Stimulated activated CD4-positive, alpha-beta T cell treated with anti-CD3 and anti-CD28 coated beads, Interleukin-4, amount 100 ng/mL, for 48 hours (primary cell): Measurements from ENCODE around the gene SRP72.
"Not testable (repeated sequence)": the region's sequence is repeated elsewhere in the genome, so short reads cannot be mapped to it uniquely, and the experiment has no call there.

Experiments
- DNase-seq, 2 donors: peaks; one replicate each; pipeline ENCODE4 v3.0.0-alpha.2; 2020; ENCODE audit warnings: low read depth in 2 of 2

SRP72 gene, protein sequence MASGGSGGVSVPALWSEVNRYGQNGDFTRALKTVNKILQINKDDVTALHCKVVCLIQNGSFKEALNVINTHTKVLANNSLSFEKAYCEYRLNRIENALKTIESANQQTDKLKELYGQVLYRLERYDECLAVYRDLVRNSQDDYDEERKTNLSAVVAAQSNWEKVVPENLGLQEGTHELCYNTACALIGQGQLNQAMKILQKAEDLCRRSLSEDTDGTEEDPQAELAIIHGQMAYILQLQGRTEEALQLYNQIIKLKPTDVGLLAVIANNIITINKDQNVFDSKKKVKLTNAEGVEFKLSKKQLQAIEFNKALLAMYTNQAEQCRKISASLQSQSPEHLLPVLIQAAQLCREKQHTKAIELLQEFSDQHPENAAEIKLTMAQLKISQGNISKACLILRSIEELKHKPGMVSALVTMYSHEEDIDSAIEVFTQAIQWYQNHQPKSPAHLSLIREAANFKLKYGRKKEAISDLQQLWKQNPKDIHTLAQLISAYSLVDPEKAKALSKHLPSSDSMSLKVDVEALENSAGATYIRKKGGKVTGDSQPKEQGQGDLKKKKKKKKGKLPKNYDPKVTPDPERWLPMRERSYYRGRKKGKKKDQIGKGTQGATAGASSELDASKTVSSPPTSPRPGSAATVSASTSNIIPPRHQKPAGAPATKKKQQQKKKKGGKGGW

DNA sequence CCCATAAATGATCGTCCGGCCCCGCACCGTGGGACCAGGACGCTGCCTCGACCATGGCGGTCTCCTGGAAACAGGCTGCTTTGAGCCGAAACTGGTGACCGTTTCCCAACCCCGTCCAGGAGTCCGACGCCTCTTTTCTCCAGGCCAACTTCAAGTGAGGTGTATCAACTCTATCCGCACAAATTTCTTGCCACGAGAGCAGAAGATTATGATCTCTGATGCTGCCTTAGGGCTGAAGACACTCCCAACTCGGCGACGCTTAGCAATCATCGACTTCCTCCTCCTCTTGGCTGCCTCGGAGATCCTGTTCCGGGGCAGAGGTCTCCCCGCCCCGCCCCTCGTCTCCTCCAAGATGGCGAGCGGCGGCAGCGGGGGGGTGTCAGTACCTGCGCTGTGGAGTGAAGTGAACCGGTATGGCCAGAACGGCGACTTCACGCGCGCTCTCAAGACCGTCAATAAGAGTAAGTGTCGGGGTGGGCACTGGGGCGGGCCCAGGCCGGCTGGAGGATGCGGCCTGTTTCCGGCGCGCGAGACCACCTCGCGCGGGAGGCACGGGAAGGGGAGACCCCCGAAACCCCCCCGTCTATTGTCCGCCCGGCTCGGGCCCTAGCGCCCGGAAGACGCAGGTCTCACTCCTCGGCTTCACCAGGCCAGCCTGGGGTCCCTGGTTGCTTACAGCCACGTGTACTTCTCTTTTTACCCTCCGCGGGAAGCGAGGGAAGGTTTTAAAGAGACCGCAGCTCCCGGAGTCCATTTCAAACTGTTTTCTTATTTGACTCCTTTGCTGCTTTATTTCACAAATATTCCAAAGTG lies at the start of gene SRP72:
Gene SRP72, plus strand, starts transcription at position 334 of the 813 bp plus-strand sequence. Its CDS starts 19 bp downstream, at position 353.
- DNase-seq = peak; percentile 80 to 88

DNA sequence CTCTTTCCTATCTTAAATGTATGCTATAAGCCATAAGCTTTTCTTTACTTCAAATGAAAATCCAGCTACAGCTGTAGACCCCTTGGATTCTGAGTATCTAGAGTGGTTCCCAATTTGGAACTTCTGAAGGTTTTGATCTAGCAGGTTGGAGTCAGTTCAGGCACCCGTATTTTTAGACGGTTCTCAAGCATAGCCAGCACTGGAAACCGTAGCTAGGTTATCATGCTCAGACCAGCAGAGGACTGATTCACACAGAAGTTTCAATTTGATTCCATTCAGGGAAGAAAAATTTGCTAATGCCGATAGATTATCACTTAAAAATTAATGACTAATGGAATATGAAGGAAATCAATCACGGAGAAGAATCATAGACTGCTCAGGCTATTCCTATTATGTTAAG lies 43.2 kb upstream of the SRP72 start:
- no peak for DNase-seq

GRCh38 chr4:56424697-56425514 lies 42.5 kb upstream of the SRP72 start:
- DNase-seq = peak in 1 of 2 donors; percentile 10

DNA sequence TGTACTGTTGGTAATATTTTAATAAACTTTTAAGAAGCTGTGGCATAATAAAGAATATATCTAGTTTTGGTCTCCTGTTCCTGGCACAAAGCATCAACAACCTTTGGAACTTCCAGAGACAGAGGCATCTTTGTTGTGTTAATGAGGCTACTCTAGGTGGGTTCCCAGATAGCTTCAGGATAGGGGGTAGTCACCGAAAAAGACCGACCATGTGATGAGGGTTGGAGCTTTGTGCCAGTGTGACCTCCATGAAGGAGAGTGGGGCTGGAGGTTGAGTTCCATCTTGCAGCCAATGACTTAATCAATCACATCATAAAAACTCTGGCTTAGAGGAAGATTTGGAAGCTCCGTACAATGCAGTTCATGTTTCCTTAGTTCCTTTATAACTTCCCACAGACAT lies 41.9 kb upstream of the SRP72 start:
- no peak for DNase-seq

DNA sequence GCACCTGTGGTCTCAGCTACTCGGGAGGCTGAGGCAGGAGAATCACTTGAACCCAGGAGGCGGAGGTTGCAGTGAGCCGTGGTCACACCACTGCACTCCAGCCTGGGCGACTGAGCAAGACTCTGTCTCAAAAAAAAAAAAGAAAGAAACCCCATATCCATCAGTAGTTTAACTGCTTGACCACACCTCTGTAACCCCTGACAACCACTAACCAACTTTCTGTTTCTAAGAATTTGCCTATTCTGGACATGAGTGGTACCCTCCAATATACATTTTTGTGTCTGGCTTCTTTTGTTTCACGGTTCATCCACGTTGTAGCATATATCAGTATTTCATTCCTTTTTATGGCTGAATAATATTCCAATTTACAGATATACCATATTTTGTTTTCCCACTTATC lies 41.1 kb upstream of the SRP72 start:
- no peak for DNase-seq

GRCh38 chr4:56427179-56427578 lies 40.2 kb upstream of the SRP72 start:
- no peak for DNase-seq

- no peak for DNase-seq
These were observed 37.2 kb upstream of the SRP72 start for GRCh38 chr4:56430203-56430602.

DNA sequence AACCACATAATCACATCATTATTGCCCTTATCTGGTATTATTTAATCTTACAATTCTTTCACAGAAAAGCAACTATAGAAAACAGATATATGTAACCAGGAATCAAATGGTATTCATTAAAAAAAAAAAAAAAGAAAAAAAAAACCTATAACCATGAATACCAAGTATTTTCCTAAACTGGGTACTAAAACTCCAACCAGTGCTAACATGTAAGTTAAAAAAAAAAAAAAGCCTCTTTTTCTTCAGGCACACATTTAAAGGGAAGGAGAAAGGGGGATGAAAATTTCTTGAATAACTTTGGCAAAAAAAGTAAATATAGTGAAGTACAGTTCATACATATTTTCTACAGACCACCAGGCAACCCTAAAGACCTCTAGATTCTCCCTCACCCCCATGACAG lies 34.1 kb upstream of the SRP72 start:
- no peak for DNase-seq

- DNase-seq = peak; percentile 19 to 28
These were observed 32.7 kb upstream of the SRP72 start for GRCh38 chr4:56434599-56435139.

GRCh38 chr4:56435140-56435926 lies 32.1 kb upstream of the SRP72 start, which contains the start of gene PPAT:
Gene PPAT (minus strand): TSS chr4:56435615. CDS start chr4:56435477, 138 bp downstream.
- DNase-seq = peak; percentile 98 to 99

DNA sequence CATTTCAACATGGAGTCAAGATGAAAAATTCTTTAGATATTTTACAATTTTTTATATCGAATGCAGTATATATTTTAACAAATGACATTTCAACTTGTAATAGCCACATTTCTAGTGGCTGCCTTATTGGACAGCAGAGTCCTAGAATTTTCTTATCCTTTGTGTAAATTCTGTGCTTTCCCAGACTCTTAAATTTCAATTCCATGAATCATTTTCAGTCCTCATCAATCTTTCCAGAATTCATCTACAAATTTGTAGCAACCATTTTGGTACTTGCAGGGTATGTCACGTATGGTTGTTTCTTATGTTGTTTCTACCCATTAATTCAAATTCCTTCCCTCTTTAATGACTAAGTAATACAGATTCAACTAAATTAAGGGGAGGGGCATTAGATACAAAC lies 28.7 kb upstream of the SRP72 start:
- DNase-seq = no peak

- no peak for DNase-seq
These were observed 26.4 kb upstream of the SRP72 start for GRCh38 chr4:56440983-56441382.

GRCh38 chr4:56444719-56445118 lies 22.7 kb upstream of the SRP72 start:
- DNase-seq = no peak

DNA sequence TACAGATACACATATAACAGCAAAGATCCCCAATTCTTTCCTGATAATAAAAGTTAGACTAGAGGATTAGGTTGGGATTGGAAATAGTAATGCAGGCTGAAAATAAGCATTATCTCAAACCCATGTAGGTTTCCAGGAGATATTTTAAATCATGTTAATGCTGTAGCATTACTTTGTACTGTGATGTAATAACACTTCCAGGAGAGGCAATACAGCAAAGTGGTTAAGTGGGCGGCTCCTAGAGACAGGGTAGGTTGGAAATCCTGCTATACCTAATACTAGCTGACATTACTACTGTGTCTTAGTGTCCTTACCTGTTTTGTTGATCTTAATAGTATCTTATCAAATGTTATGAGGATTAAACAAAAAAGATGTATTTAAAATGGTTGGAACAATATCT lies 21.7 kb upstream of the SRP72 start:
- DNase-seq = no peak

DNA sequence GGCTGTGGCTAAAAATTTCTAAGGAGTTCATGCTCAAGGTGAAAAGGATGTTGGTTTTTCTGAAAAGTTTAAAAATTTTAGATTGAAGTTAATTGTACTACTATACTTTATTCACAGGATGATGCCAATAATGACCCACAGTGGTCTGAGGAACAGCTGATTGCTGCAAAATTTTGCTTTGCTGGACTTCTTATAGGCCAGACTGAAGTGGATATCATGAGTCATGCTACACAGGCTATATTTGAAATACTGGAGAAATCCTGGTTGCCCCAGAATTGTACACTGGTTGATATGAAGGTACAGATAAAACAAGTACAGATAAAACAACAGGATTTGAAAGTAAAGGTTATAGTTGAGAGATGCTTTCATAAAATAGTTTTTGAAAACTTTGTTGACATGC lies 19.1 kb upstream of the SRP72 start:
- no peak for DNase-seq

GRCh38 chr4:56449475-56449874 lies 17.9 kb upstream of the SRP72 start:
- DNase-seq = not testable (repeated sequence)

- no peak for DNase-seq
These were observed 17.1 kb upstream of the SRP72 start for GRCh38 chr4:56450342-56450741.

GRCh38 chr4:56460085-56460484 lies 7.3 kb upstream of the SRP72 start:
- DNase-seq = no peak

DNA sequence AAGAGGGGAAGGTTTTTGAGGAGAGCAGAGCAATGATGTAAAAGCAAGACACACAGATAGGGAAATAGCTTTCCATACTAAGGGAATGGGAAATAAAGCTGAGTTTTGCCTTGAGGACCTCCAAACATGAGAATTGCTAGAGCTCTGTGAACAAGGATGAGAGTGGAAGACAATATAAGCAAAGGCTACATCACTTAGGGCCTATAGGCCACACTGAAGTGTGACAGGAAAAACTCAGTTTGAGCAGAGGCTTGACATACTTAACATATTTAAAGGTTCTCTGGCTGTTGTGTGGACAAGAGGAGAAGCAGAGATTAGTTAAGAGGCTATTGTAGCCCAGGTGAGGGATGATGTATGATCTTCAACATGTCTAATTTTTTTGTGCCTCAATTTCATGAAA lies 5.3 kb upstream of the SRP72 start:
- no peak for DNase-seq

- DNase-seq = no peak
These were observed 3.7 kb upstream of the SRP72 start for GRCh38 chr4:56463711-56464110.
